HG02973 (cell line): ENCODE results near the gene MACROD2.

Source experiments
- ATAC-seq: cut with Tn5 transposase; IDR thresholded peaks from one replicate; pipeline ENCODE4 v1.9.1; 2021; ENCODE audit warnings: moderate library complexity; ENCODE audit not compliant: unreplicated experiment

The MACROD2 gene

DNA sequence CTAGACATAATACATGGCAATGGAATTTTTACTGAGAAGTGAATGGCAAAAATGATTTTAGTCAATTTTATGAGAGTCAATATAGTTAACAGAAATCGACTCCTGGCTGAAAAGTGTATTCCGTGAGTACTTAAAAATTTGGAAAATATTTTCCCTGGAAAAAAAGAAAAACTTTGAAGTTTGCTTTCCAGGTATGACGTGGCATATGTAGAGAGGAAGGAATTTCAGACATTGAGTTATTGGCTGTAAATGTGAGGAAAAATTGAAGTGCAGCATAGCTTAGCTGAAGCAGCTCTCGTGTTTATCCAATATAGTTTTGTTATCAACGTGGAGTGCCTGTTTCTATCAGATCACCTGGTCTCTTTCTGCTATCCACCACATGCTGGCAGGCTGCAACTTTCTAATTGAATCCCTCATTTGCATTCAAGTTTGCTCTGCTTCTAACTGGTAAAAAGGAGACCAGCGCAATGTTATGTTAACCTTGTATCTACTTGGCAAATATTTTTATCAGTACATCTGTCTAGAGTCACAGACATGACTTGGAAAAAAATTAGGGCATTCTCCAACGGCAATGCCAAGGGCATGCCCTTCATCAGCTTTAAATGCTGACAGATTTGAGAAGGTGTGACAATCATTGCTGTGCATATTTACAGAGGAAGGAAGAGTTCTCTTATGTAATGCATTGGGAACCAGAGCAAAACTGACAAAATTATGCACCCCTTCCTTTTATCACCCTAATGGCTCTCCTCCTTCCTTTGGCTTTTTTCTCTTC, 1444.9 kb downstream of the MACROD2 start:
- no peak for ATAC-seq

DNA sequence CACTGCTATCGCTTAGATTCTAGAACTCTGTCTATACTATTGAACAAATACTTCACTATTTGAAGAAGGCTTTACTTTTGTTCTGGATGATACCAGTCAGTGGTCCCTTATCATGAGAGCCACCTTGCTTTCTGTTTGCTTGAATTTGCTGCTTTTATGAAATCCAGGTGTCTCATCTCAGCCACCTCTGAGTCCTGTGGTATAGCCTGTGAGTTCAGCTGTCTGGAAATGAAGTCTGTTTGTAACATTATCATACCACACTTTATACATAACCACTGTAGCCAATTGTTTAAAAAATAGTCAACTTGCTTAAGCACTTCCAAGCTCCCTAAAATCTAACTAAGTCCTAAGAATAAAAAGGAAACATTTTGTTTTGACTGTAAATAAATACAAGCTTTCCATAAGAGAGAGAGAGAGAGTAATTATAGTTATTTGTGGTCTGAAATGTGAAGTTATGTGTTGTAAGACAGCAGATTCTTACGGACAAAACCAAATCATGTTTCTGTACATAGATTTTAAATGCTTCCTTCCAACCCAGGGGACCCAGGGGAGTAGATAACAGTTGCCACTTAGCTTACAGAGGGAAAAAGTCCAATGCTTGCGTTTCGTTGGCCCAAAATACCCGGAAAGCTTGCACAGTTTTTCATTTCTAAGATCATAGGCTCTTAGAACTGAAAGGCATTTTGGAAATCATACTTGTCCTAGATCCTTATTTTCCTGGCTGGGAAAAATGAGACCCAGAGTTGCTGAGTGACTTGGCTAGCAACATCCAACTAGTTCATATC, 1449.9 kb downstream of the MACROD2 start:
- no peak for ATAC-seq

DNA sequence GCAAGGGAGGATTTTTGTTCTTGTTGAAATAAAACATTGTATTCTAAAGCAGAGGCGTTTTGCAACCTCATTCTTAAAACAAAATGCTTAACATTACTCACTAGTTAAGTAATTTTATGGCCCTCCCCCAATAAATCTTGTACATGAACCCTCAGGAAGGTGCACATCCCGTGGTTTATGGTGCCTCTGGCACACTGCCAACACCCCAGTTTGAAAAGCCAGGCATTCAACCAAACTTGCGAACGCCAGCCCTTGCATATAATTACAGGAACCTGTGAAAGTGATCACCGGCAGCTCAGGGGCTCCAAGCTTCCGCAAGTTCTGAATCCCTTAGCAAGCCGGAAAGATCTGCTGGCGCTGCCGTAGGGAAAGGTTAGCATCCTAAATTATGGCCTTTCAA, 1451.1 kb downstream of the MACROD2 start:
- no peak for ATAC-seq

DNA sequence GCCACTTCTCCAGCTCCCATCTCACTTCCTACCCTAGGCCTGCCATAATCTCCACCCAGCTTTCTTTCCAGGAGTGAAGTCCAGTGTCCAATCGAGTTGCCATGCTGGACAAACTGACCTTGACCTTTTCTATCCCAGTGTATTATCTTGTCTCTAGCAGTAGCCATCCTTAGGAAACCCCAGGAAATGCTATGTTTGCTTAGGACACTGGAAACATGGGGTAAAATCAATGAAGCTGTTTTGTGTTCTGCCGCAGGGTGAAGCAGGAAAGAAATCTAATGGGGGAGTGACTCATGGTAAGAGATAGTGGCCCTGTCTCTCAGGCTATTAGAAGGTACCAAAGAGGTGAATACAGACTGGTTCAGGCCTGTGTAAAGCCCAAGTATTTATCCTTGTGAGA, 1452.2 kb downstream of the MACROD2 start:
- ATAC-seq: no peak

DNA sequence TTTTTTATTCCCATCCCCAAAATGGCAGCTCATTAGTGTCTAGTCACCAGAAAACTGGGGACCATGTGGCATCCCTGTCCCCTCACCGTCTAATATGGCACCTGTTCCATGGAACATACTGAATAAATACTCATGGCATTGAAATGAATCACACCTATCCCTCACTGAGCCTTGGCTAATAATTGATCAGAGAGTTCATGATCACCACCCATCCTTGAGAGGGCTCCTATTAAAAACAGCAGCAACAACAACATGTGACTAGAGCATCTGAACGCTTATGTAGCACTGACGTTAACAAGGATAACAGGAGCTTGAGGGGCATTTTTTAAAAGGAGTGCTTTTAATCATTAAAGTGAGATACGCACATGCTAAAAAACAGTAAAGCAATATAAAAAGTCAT, 1453.7 kb downstream of the MACROD2 start:
- no peak for ATAC-seq

DNA sequence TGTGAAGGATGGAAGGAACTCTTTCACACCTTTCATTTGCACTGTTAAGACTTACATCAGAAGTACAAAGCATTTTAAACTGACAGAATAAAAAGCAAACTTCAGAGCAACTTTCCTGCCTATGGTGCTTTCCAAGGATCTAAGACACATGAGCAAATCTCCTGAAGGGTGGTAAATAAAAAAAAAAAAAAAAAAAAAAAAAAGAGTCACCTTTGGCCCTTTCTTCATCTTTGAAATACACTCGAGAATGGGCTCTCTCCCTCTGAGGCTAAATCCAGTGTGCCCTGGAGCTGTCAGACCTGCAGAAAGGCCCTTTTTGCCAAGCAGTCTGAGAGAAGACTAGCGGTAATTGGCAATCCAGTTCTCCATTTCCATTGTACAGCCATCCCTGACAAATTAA, 1455.9 kb downstream of the MACROD2 start:
- no peak for ATAC-seq

DNA sequence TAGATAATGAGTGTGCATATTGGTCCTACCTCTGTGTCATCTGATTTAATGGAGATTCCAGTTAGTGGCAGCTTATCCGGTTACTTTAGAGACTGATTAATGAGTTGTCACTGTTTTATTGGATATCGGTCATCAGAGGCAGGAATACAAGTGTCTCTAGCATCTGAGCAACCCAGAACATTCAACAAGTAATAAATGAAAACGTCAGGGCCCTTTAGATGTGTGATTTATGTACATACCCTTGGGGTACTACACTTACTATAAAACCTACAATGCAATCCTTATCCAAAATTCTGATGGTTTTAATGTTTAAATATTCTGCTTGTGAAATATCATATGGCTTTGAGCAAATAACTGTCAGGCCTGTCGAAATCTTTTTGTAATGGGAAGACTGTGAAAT, 1460.0 kb downstream of the MACROD2 start:
- ATAC-seq: no peak

DNA sequence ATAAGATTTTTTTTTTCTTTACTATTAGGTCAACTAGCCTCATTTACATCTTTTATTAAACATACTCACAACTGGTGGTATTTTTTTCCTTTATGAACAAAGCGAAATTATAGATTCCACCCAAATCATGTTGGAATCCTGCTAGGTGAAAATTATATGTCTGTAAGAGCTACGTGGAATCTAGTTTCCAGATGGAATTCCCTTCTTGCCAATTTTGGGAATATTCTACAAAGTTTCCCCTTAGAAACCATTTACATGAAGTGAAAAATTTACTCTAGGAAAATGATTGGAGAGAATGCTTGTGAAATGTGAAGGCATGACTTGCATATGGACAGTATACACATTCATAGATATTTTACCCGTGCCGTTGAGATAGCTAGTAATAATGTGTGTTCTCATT, 1466.6 kb downstream of the MACROD2 start:
- no peak for ATAC-seq

DNA sequence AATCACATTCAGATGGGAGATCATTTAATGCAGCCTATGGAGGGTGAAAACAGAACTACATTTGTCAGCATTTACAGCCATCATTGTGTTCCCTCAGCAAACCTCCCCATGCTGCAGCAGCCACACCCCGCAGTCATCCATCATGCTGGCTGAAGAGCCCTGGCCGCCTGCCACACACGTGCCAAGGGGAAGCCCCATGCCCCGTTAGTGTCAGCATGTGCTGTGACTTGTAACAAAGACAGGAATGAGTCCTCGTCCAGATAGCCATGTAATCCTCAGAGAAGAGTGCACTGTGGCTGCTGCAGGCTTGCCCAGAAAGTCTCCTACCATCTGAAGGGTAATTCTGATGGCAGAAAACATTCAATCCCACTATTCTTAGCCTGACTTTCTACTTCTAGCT, 1480.2 kb downstream of the MACROD2 start:
- no peak for ATAC-seq

DNA sequence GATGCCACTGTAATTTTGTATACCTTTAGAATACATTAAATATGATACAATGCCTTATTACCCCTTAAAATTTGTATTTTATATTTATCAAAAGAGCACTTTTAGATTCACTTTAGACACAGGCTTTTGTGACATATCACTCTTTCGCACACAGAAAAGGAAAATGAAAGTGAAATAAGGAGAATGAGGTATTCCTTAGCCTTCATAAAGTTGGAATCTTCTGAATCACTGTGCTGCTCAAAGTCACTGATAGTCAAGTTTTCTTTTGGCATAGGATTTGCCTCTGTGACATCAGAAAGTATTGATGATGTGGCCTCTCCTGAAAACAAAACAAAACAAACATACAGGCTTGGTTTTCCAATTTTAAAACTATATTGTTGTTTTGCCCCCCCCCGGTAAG, 1480.9 kb downstream of the MACROD2 start:
- ATAC-seq: no peak

DNA sequence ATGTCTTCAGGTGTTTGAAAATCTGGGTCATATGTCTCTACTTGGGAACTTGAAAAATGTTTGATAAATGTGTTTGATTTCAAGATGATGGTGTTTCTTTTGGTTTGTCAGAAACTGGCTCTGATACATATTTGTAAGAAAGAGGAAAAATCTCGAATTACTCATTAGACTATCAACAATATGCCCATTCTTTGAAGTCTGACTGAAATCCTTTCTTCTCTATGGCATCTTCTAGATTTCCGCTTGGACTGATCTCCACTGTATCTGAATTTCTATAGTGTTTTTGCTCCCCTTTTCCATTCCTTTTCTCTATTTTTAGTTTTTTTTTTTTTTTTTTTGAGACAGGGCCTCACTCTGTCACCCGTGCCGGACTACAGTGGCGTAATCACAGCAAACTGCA, 1481.5 kb downstream of the MACROD2 start:
- no peak for ATAC-seq

DNA sequence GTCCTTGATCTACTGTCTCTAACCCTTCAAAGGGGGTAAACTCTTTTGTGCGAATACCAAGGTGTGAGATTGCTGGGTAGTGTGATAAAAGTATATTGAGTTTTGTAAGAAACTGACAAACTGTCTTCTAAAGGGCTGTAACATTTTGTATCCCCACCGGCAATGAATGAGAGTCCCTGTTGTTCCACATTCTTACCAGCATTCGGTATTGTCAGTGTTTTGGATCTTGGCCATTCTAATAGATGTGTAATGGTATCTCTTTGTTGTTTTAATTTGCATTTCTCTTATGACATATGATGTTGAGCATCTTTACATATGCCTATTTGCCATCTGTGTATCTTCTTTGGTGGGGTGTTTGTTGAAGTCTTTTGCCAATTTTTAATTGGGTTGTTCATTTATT, 1487.2 kb downstream of the MACROD2 start:
- ATAC-seq: no peak

DNA sequence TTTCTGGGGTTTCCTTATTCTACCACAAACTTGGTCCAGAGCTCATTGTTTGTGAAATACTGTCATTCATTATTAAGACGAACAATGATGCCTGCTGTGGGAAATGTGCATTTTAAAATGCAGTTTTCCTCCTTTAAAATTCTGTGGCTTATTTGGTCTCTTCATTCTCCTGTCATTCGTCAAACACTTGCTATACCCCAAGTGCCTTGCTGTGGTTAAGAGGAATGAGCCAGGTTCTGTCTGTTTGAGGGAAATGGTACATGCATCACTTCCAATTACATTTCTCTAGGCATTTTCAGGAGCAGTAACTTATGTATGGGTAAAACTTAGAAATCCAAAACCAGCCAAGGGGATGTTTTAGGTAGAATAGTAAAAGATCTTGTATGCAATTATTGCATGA, 1490.2 kb downstream of the MACROD2 start:
- ATAC-seq: no peak

DNA sequence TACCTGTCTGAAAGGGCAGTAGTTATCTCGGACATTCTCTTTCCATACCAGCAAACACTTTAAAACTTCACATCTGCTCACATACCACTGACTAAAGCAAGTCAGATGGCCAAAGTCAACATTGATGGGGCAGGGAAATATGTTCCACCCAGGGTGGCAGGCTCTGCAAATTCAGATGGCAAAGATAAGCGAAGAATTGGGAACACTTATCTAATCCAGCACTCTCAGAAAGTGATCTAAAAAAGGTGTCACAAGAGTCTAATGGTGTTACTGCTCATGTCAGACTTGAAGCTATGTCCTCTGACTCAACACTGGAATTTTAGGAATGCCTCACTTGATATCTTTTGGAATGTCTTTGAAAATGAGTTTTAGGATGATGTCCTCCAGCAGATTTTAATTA, 1491.7 kb downstream of the MACROD2 start:
- ATAC-seq: no peak

DNA sequence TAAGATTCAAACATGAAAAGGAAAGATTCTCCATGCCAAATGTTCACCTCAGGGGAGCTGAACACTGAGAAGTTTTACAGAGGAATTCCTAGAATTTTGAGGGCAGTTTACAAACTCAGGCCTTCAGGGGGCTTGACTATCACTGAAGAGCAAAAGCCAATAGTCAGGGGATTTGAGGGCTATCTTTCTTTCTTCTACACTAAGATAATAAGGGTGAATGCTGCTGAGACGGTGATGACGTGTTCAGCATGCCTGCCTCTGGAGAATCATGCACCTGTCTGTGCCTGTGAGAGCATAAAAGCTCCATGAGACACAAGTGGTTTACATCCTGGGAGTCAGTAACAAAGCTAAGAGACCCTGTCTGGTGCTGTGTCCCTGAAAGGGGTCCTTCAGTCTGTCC, 1492.4 kb downstream of the MACROD2 start:
- ATAC-seq: no peak

DNA sequence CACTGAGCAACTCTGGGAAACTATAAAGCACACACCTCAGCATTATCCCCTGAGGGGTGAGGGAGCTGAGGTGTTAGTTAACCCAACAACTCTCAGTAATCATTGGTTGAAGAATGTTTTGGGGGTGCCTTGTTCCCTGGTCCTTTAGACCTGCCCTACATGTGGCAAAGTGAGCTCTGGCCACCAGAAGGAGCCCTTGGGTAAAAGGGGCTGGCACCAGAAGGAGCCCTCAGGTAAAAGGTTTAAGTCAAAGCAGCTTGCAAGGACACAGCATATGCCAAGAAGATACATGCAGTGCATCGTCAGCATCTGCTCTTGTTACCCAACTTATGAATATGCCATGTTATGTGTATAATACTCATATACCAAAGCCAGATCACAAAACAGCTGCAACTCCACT, 1496.3 kb downstream of the MACROD2 start:
- no peak for ATAC-seq

DNA sequence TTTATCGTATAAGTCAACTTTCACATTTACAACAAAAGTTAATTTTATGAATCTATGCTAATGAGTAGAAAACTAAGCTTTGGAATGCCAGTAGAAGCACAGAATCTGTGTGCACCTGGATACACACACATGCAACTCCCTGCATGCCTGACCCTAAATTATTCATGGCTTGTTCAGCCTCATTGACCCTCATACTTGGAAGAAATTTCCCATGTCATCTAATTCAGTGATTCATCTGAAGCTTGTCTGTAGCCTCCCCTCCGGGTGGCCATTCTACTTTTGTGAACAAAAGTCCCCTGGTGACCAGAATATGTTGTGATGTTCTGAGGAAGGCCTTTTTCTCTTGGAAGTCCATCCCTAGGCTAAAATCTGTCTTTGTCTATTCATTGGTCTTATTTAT, 1499.5 kb downstream of the MACROD2 start:
- no peak for ATAC-seq

DNA sequence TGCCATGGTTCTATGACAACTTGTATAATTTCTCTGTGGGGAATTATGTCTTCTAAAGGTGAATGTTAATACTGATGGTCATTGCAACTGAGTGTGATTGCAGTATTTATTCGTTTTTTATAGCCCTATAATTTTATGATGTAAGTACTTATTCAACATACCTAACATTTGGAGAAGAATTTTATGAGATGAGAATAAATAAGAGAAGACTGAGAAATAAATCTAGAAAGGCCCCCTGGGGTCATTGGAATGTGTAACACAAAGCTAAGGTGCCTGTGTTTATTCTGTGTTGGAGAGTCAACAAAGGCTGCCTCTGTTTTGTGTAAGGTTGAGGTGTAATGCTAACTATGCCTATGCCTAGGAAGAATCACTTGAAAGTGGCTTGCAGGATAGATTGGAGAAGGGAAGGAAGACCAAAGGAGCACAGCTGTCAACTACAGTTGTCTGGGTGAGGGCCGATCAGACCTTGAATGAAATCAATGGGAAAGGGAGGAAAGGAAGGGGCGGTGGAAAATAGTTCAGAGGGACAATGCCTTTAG, 1501.3 kb downstream of the MACROD2 start:
- no peak for ATAC-seq

DNA sequence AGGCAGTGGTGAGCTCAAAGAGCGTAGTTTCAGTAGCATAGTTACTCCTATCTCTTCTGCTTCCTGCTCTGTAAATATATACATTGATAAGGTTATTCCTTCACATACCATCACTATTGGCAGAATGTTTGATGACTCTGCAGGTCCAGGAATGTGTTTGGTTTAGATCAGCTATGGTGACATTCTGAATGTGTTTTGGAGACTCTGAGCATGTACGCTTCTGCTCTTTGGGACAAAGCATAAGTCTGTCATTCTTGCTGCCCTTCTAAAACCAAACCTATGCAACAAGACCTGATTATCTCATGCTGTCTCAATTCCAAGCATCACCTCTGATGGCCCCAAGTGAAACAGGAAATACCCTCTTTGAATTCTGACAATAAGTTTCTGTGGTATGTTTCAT, 1503.6 kb downstream of the MACROD2 start:
- ATAC-seq: no peak

DNA sequence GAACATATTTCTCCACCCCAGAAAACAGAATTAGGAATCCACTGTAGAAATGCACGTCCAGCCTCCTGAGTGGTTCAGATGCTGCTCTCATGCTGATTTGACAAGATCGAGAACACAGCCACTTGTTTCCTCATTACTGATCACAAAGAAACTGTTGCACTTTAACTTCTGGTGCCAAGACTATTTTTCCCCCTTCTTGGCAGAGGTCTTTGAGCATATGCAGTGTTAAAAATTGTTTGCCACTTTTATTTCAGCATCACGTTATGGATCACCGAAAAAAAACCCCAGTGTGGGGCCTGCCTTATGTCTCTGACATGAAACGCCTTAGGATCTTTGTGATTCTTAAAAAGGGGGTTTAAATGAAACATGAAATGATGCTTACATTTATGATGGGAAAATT, 1511.0 kb downstream of the MACROD2 start:
- no peak for ATAC-seq

DNA sequence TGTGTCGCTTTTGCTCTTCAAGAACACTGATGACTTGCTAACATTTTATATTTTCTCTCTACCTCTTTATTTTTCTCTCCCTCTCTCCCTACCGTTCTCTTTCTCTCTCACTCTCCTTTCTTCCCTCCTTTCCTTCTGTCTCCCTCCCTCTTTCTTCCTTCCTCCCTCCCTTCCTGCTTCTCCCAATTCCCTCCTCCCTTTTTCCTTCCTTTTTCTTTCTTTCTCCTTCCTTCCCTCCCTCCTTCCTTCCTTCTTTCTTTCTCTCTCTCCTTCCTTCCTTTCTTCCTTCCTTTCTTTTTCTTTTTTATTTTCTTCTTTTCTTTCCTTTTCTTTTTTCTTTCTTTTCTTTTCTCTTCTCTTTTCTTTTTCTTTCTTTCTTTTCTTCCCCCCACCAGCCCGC, 1511.8 kb downstream of the MACROD2 start:
- ATAC-seq: no peak

DNA sequence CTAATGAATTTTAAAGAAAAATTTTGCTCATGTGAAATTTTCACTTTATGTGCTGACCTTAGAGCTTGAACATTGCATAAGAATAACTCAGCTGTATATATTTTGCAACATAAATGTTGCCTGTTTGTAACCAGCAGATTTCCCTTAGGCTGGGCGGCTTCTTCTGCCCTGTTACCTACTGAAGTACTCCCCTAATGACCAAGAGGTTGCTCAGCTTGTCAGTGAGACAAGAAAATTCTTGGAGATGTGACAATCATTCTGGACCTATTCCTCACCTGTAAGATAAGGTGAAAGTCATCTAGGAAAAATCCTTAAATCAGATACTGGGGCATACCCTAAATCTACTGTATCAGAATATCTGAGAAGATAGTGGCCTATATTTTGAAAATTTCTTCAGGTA, 1516.2 kb downstream of the MACROD2 start:
- no peak for ATAC-seq
